NCI-H146 (cell line): ENCODE data around the gene CKS2.
A peak's percentile ranks its signal among the peaks of the same experiment; 100 is the strongest.

Experiments
- DNase-seq: peaks from one replicate; lab custom pipeline; 2025; lab: John Stamatoyannopoulos, UW

CKS2 gene

GRCh38 chr9:89350988-89351557 is 40.1 kb downstream of the CKS2 start:
- no peak for DNase-seq

- DNase-seq, result no peak
Observed at GRCh38 chr9:89351584-89352300, 40.7 kb downstream of the CKS2 start.

GRCh38 chr9:89352451-89352850 is 41.5 kb downstream of the CKS2 start:
- DNase-seq, result no peak

GRCh38 chr9:89352874-89353649 is 42.1 kb downstream of the CKS2 start:
- no peak for DNase-seq

- DNase-seq, result no peak
Observed at GRCh38 chr9:89353989-89354388, 43.0 kb downstream of the CKS2 start.

- no peak for DNase-seq
Observed at GRCh38 chr9:89354471-89354870, 43.5 kb downstream of the CKS2 start.

- DNase-seq, result peak; percentile 4
Observed at GRCh38 chr9:89356782-89357181, 45.8 kb downstream of the CKS2 start.

GRCh38 chr9:89357331-89358197 is 46.6 kb downstream of the CKS2 start:
- peak; percentile 87 for DNase-seq

GRCh38 chr9:89358376-89358916 is 47.5 kb downstream of the CKS2 start:
- DNase-seq, result no peak

GRCh38 chr9:89358985-89359384 is 48.0 kb downstream of the CKS2 start:
- DNase-seq, result peak; percentile 68

- DNase-seq, result no peak
Observed at GRCh38 chr9:89359751-89360261, 48.8 kb downstream of the CKS2 start.

- peak; percentile 70 for DNase-seq
Observed at GRCh38 chr9:89360465-89360864, 49.5 kb downstream of the CKS2 start.

- no peak for DNase-seq
Observed at GRCh38 chr9:89361031-89361430, 50.0 kb downstream of the CKS2 start.

- no peak for DNase-seq
Observed at GRCh38 chr9:89361816-89362646, 51.0 kb downstream of the CKS2 start.

- no peak for DNase-seq
Observed at GRCh38 chr9:89362647-89363310, 51.8 kb downstream of the CKS2 start.

- no peak for DNase-seq
Observed at GRCh38 chr9:89363311-89363670, 52.3 kb downstream of the CKS2 start.

GRCh38 chr9:89363921-89364665 is 53.1 kb downstream of the CKS2 start:
- DNase-seq, result no peak

GRCh38 chr9:89364666-89365531 is 53.9 kb downstream of the CKS2 start:
- no peak for DNase-seq

GRCh38 chr9:89365532-89365912 is 54.5 kb downstream of the CKS2 start:
- no peak for DNase-seq
